Stimulated activated CD4-positive, alpha-beta T cell treated with anti-CD3 and anti-CD28 coated beads, TNF-alpha, amount 100 ng/mL, for 1 hour (primary cell): ENCODE measurements around the gene IL21R.

Experiments used
- DNase-seq, 3 donors: peaks; one replicate each; pipeline ENCODE4 v3.0.0-alpha.2; 2020; ENCODE audit warnings: low read depth in 3 of 3, low spot score in 1 of 3

IL21R gene

DNA sequence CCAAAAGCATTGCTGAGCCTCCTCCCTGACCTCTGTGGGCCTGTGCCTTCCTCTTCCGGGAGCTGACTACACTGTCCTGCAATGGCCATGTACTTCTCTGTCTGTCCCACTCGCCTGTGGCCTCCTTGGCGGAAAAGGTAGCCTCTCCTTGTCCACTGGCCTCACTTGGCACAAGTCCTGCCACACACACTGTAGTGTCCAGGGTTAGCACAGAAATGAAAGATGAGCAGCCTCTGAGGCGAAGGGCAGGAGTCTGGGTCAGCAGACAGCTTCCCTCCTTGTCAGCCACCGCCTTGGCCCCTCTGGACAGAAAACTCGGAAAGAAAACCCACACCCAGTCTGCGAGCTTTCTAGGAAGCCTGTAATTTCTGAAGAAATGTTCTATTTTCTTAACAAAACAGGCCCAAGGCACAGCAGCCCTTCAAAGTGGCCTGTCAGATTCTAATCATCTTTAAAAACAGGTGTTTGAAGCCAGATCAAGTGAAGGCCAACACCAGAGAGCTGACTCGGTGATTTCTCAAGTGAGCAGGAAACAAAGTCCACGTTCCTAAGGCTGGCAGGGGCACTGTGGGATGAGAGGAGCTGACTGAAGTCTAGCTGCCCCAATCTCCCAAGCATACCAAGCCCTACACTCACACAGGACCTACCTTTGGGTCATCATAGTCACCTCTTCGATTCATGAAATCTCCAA lies 80.6 kb downstream of the IL21R start:
- no peak for DNase-seq

DNA sequence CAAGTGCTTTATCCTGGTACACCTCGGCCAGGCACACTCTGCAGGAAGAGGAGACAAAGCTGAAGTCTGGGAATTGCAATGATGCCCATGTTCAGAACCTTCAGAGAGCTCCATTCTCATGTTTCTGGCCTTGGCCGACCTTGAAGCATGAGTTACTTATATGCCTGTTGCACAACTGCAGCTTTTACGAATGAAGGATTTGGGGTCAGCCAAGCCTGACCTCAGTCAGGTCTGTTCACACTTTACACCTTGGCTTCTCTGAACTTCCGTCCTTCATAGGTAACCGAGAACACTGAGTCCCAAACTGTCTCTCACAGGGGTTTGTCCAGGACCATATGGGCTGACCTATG lies 81.1 kb downstream of the IL21R start:
- DNase-seq: no peak

- no peak for DNase-seq
These were observed 81.7 kb downstream of the IL21R start for GRCh38 chr16:27483624-27484023.

GRCh38 chr16:27485126-27485525 lies 83.2 kb downstream of the IL21R start:
- DNase-seq: no peak

- no peak for DNase-seq
These were observed 83.8 kb downstream of the IL21R start for GRCh38 chr16:27485811-27486210.

DNA sequence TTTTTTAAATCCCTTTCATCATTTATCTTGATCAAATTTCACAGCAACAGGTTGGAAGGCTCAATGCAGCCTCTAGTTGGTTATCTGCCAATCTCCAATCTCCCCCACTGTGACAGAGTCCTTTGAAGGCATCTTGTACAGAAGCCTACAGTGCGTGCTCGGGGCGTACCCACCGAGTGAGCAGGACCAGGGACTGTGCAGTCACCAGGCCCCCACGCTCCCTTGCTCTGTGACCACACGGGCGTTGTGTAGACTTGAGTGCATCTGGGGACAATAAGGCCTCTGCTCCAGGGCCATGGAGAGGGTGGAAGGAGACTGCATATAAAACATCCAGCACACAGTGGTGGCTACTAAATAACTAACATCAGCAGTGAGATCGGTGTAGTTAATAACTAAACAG lies 84.4 kb downstream of the IL21R start:
- no peak for DNase-seq

- DNase-seq: no peak
These were observed 84.8 kb downstream of the IL21R start for GRCh38 chr16:27486760-27487159.

- no peak for DNase-seq
These were observed 87.4 kb downstream of the IL21R start for GRCh38 chr16:27489421-27489820.

GRCh38 chr16:27489906-27490305 lies 87.9 kb downstream of the IL21R start:
- DNase-seq: no peak

- DNase-seq: no peak
These were observed 90.1 kb downstream of the IL21R start for GRCh38 chr16:27491894-27492587.

- no peak for DNase-seq
These were observed 90.6 kb downstream of the IL21R start for GRCh38 chr16:27492588-27492979.

DNA sequence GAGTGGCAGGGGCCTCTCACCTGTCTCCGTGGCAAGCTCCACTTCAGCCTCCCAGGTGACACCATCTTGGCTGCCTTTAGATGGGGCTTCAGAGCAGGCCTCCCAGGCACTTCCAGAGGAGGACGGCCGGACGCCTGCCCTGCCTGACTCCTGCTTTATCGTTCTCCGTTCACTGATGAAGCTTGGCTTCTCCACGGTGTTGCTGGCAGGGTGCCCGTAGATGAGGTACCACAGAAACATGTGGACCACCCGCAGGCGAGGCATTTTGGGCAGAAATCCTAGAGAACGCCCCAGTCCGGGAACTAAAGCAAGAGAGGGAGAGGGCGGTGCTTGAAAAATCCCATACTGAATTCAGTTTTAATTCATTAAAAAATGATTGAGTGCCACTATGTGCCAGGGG lies 93.2 kb downstream of the IL21R start:
- no peak for DNase-seq

- DNase-seq: no peak
These were observed 96.3 kb downstream of the IL21R start for GRCh38 chr16:27498031-27498825.

GRCh38 chr16:27498916-27499658 lies 97.1 kb downstream of the IL21R start:
- no peak for DNase-seq

DNA sequence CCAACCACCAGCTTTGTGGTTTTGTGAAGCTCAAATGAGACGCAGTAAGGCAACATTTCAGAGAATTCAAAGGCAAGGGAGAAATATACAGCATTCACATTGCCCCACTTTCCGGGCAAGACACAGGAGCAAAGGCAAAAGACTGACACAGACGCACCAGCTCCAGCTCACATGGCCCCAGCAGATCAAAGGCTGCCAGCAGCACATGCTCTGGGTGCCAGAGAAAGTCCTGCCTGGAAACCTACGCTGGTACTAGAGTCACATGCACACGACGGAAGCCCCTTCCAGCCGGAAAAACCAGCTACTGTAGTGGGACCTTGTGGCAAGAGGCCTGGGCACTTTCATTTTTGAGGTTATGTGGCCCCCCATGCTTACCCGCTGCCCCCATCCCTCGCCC lies 97.7 kb downstream of the IL21R start:
- DNase-seq: no peak

DNA sequence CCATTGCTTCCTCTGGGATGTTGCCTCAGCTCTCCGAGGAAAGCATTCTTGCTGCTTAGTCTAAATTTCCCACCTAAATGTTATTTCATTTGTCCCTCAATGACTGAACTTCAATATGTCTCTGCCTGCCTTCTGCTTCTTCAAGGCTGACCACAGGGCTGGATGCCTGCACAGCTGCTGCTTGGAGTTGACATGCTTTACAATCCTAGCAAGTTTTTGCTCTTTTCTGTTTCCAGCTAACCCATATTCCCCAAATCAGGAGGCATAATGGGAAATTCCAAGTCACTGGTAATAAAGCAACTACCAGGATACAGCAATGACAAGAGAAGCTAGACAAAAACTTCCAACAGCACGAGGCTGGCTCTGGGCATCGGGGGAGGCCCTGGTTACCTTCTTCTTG lies 98.8 kb downstream of the IL21R start:
- no peak for DNase-seq
